Lower leg skin (tissue), 3 donors: Measurements from ENCODE around the gene TTC16.

ENCODE experiments used
- POLR2A ChIP-seq, 2 donors: fragments of 450-650 bp; IDR thresholded peaks; one replicate each; pipeline ENCODE4 v1.6.1; 2016 to 2017; ENCODE audit warnings: antibody characterized with exemption in 2 of 2, mild to moderate bottlenecking in 1 of 2, moderate library complexity in 1 of 2
- TF ChIP-seq, protein P1 (sequence below), 3 donors: fragments of 450-650 bp; IDR thresholded peaks; one replicate each; pipeline ENCODE4 v1.5.1; 2016; ENCODE audit warnings: antibody characterized with exemption in 3 of 3, mild to moderate bottlenecking in 3 of 3, moderate library complexity in 2 of 3

DNA sequence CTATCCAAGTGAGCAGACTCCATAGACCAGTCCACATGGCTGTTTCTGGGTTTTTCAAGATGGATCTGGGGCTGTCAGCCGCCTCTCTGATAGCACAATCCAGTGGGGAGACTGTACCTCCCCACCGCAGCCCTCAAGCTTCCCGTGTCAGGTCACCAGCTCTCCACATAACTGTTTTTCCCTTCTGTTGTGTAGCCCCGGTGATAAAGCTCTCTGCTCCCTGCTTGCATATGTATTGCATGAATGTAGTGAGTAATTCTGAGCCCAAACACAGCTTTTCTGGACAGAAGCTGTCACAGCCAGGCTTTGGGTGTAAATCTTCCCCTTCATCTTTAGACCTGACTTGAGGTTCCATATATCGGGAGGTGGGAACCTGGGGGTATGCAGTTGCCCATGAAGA is 32.2 kb upstream of the TTC16 start:
- TF ChIP-seq, protein P1, sequence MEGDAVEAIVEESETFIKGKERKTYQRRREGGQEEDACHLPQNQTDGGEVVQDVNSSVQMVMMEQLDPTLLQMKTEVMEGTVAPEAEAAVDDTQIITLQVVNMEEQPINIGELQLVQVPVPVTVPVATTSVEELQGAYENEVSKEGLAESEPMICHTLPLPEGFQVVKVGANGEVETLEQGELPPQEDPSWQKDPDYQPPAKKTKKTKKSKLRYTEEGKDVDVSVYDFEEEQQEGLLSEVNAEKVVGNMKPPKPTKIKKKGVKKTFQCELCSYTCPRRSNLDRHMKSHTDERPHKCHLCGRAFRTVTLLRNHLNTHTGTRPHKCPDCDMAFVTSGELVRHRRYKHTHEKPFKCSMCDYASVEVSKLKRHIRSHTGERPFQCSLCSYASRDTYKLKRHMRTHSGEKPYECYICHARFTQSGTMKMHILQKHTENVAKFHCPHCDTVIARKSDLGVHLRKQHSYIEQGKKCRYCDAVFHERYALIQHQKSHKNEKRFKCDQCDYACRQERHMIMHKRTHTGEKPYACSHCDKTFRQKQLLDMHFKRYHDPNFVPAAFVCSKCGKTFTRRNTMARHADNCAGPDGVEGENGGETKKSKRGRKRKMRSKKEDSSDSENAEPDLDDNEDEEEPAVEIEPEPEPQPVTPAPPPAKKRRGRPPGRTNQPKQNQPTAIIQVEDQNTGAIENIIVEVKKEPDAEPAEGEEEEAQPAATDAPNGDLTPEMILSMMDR (IDR thresholded peaks at IDR 0.05), result no peak
- no peak for TF ChIP-seq POLR2A (IDR thresholded peaks at IDR 0.05)
